MM.1S (cell line): Measurements from ENCODE around the gene CCDC192.

ENCODE experiments used
- DNase-seq: peaks from one replicate; pipeline ENCODE4 v3.0.0-alpha.2; 2015
- H2AFZ ChIP-seq: fragments of 300-600 bp; sonication (generic); 2 replicates; pipeline ENCODE4 v1.6.0; 2016; ENCODE audit warnings: antibody characterized with exemption, low read length
- H3F3A ChIP-seq: fragments of 300-600 bp; sonication (generic); 2 replicates; pipeline ENCODE4 v1.6.1; 2016; ENCODE audit warnings: mild to moderate bottlenecking, antibody characterized with exemption, low read length, moderate library complexity, mixed read lengths; ENCODE audit not compliant: insufficient read depth
- H3K27ac ChIP-seq: fragments of 300-600 bp; sonication (generic); 2 replicates; pipeline ENCODE4 v1.5.1; 2016; ENCODE audit warnings: mild to moderate bottlenecking, low read length
- H3K27me3 ChIP-seq: fragments of 300-600 bp; sonication (generic); replicated peaks from 2 replicates; pipeline ENCODE4 v1.6.0; 2016; ENCODE audit warnings: low read length; ENCODE audit not compliant: insufficient read depth
- H3K36me3 ChIP-seq: fragments of 300-600 bp; sonication (generic); replicated peaks from 2 replicates; pipeline ENCODE4 v1.6.1; 2016; ENCODE audit warnings: mild to moderate bottlenecking, low read length, mixed read lengths; ENCODE audit not compliant: insufficient read depth
- H3K4me1 ChIP-seq: fragments of 300-600 bp; sonication (generic); 2 replicates; pipeline ENCODE4 v1.6.1; 2016; ENCODE audit warnings: low read length, mixed read lengths
- H3K4me2 ChIP-seq: fragments of 300-600 bp; sonication (generic); 2 replicates; pipeline ENCODE4 v1.6.0; 2016; ENCODE audit warnings: low read depth, low read length
- H3K4me3 ChIP-seq: fragments of 300-600 bp; sonication (generic); 2 replicates; pipeline ENCODE4 v1.5.1; 2016; ENCODE audit warnings: low read length, mixed read lengths
- H3K79me2 ChIP-seq: fragments of 300-600 bp; sonication (generic); 2 replicates; pipeline ENCODE4 v1.6.1; 2016; ENCODE audit warnings: mixed run types, low read length, mixed read lengths
- H3K9ac ChIP-seq: fragments of 300-600 bp; sonication (generic); 2 replicates; pipeline ENCODE4 v1.6.1; 2016; ENCODE audit warnings: low read length, mixed read lengths
- H3K9me2 ChIP-seq: fragments of 300-600 bp; sonication (generic); replicated peaks from 2 replicates; pipeline ENCODE4 v1.6.1; 2016; ENCODE audit warnings: mild to moderate bottlenecking, low read length, mixed read lengths; ENCODE audit not compliant: insufficient read depth
- H3K9me3 ChIP-seq: fragments of 300-600 bp; sonication (generic); replicated peaks from 2 replicates; pipeline ENCODE4 v1.6.1; 2016; ENCODE audit warnings: mild to moderate bottlenecking, low read length, mixed read lengths; ENCODE audit not compliant: insufficient read depth
- H4K20me1 ChIP-seq: fragments of 300-600 bp; sonication (generic); 2 replicates; pipeline ENCODE4 v1.6.1; 2016; ENCODE audit warnings: mild to moderate bottlenecking, low read length, moderate library complexity, mixed read lengths; ENCODE audit not compliant: insufficient read depth
- EZH2 ChIP-seq: fragments of 300-600 bp; sonication (generic); optimal IDR thresholded peaks from 2 replicates; pipeline ENCODE3; 2017; ENCODE audit warnings: low read depth, mild to moderate bottlenecking, antibody characterized with exemption, low read length, mixed read lengths
- EZH2phosphoT487 ChIP-seq: fragments of 300-600 bp; sonication (generic); IDR thresholded peaks from 2 replicates; pipeline ENCODE4 v1.6.1; 2018; ENCODE audit warnings: antibody characterized with exemption, low read length
- TF ChIP-seq, protein P1 (sequence below): fragments of 300-600 bp; sonication (generic); IDR thresholded peaks from 2 replicates; pipeline ENCODE4 v1.5.1; 2016; ENCODE audit warnings: antibody characterized with exemption, low read length, mixed read lengths

CCDC192 gene

DNA sequence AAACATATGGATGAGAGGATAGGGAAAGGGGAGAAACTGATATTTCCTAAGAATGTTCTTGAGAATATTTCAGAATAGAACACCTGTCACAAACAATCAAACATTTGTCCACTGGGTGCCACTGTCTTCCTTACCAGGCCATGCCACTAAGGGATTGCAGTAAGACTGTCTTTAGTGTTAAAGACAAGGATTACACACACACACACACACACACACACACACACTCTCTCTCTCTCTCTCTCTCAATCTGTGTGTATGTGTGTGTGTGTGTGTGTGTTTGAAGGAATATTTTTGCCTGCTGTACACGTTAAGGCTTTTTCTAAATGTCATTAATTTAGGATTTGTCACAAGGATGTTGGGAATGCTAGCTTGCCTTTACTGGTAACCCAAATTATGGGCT is 54.4 kb downstream of the CCDC192 start:
- no peaks in the 10 kb centered on the region for H3F3A ChIP-seq
- no peaks in the 10 kb centered on the region for H3K36me3 ChIP-seq
- no peaks in the 10 kb centered on the region for H3K9me3 ChIP-seq
- DNase-seq: no peak
- no peak overlapping the region for H3K4me2 ChIP-seq
- TF ChIP-seq, protein P1, sequence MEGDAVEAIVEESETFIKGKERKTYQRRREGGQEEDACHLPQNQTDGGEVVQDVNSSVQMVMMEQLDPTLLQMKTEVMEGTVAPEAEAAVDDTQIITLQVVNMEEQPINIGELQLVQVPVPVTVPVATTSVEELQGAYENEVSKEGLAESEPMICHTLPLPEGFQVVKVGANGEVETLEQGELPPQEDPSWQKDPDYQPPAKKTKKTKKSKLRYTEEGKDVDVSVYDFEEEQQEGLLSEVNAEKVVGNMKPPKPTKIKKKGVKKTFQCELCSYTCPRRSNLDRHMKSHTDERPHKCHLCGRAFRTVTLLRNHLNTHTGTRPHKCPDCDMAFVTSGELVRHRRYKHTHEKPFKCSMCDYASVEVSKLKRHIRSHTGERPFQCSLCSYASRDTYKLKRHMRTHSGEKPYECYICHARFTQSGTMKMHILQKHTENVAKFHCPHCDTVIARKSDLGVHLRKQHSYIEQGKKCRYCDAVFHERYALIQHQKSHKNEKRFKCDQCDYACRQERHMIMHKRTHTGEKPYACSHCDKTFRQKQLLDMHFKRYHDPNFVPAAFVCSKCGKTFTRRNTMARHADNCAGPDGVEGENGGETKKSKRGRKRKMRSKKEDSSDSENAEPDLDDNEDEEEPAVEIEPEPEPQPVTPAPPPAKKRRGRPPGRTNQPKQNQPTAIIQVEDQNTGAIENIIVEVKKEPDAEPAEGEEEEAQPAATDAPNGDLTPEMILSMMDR: peak; percentile 30
- no peak for TF ChIP-seq EZH2phosphoT487
- H4K20me1 ChIP-seq: no peaks in the 10 kb centered on the region
- no peaks in the 10 kb centered on the region for H3K27me3 ChIP-seq
- H3K4me3 ChIP-seq: no peak overlapping the region
- H3K4me1 ChIP-seq: no peaks in the 10 kb centered on the region
- no peaks in the 10 kb centered on the region for H3K79me2 ChIP-seq
- H3K9me2 ChIP-seq: no peaks in the 10 kb centered on the region
- H3K9ac ChIP-seq: no peak overlapping the region
- no peak overlapping the region for H3K27ac ChIP-seq
- no peak overlapping the region for H2AFZ ChIP-seq

DNA sequence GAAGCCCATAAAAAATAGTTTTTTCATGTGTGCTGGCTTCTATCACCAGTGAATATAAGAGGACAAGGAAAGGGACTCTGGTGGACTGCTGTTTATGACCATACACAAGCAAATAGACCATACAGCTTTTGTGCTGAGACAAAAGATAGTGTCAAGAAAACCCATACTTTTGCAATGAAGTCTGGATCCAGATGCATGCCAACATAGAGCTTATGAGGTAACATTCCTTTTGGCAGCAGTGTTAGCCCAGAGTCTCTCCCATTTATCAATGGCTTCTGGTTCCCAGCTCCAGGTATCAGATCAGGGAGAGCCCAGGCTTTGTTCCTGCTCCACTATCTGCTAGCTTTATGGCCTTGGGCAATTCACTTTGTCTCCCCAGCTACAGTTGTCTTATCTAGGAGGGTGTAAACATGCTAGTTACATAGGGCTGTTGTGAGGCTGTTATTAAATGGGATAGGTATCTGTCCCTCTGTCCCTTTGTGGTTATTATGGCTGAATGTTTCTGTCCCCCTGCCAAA is 55.6 kb downstream of the CCDC192 start:
- TF ChIP-seq EZH2phosphoT487: no peak
- TF ChIP-seq, protein P1: no peak
- Histone ChIP-seq H3K4me2 (no peak overlapping the region), H3K4me3 (no peak overlapping the region), H3K27me3 (no peaks in the 10 kb centered on the region), H3K4me1 (no peaks in the 10 kb centered on the region), H2AFZ (no peak overlapping the region), H3K27ac (no peak overlapping the region), H3K9me3 (no peaks in the 10 kb centered on the region), H3K36me3 (no peaks in the 10 kb centered on the region), H3F3A (no peaks in the 10 kb centered on the region), H3K79me2 (no peaks in the 10 kb centered on the region), H3K9ac (no peak overlapping the region), H3K9me2 (no peaks in the 10 kb centered on the region), H4K20me1 (no peaks in the 10 kb centered on the region)
- no peak for DNase-seq

DNA sequence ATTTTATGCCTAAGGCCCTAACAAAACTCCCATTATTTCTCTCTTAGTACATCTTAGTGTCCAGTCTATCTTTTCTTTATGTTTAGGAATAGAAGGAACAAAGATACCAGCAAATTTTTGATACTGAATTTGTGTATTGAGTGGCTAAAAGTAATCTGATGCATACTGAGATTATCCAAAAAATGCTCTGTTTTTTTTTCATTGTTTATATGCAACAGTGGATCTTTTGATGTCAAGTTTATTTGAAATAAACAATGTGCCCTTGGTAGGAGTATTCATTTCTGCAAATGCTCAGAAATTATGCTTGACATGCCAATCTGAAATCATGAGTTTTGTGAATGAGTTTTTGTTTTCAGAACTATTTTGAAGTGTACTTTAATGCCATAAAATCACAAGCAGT is 58.7 kb downstream of the CCDC192 start:
- Histone ChIP-seq H2AFZ (no peak overlapping the region), H3F3A (no peaks in the 10 kb centered on the region)

More for the DNA sequence above, 58.7 kb downstream of the CCDC192 start:
- H3K4me2 ChIP-seq: no peak overlapping the region
- no peak overlapping the region for H3K27ac ChIP-seq
- DNase-seq: no peak
- H3K36me3 ChIP-seq: no peaks in the 10 kb centered on the region
- no peak for TF ChIP-seq EZH2
- TF ChIP-seq, protein P1: no peak
- TF ChIP-seq EZH2phosphoT487: no peak
- H3K9ac ChIP-seq: no peak overlapping the region
- H3K4me3 ChIP-seq: no peak overlapping the region
- H3K4me1 ChIP-seq: no peaks in the 10 kb centered on the region
- no peaks in the 10 kb centered on the region for H4K20me1 ChIP-seq
- H3K9me2 ChIP-seq: no peaks in the 10 kb centered on the region
- H3K79me2 ChIP-seq: no peaks in the 10 kb centered on the region
- H3K27me3 ChIP-seq: no peaks in the 10 kb centered on the region
- H3K9me3 ChIP-seq: no peaks in the 10 kb centered on the region
